Fibroblast of gingiva (primary cell): ENCODE data around the gene FFAR2.
"Not testable (repeated sequence)": the region's sequence is repeated elsewhere in the genome, so short reads cannot be mapped to it uniquely, and the experiment has no call there.

Experiments used
- DNase-seq: peaks from one replicate; pipeline ENCODE4 v3.0.0-alpha.2; 2011; ENCODE audit warnings: low read depth

FFAR2 gene

GRCh38 chr19:35447606-35448469 is at the start of gene FFAR2:
Gene FFAR2, plus strand, starts transcription at chr19:35448257. Its CDS starts 1,458 bp downstream, at chr19:35449715.
- no peak for DNase-seq

GRCh38 chr19:35398570-35398969 is 49.5 kb upstream of the FFAR2 start:
- DNase-seq, result no peak

- no peak for DNase-seq
Measured at GRCh38 chr19:35399231-35399630, 48.8 kb upstream of the FFAR2 start.

DNA sequence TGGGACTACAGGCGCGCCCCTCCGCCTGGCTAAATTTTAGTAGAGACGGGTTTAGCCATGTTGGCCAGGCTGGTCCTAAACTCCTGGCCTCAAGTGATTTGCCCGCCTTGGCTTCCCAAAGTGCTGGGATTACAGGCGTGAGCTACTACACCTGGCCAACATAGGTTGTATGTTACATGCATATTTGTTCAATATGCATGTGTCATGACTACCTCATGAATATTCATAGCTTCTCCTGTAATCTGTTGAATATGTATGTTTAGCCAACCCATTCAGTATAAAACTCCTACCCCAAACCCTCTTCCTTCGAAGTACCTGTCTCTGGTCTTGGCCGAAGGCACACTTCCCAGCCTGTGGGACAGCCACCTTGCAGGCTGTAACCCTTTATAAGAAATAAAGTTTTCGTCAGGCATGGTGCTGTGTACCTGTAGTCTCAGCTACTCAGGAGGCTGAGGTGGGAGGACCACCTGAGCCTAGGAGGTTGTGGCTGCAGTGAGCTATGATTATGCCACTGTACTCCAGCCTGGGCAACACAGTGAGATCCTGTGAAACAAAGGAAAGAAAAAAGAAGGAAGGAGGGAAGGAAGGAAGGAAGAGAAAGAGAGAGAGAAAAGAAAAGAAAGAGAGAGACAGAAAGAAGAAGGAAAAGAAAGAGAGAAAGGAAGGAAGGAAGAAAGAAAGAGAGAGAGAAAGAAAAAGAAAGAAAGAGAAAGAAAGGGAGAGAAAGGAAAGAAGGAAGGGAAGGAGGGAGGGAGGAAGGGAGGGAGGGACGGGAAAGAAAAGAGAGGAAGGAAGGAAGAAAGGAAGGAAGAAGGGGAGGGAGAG is 47.9 kb upstream of the FFAR2 start:
- no peak for DNase-seq

GRCh38 chr19:35400773-35401100 is 47.3 kb upstream of the FFAR2 start:
- no peak for DNase-seq

- not testable (repeated sequence) for DNase-seq
Measured at GRCh38 chr19:35401416-35401815, 46.6 kb upstream of the FFAR2 start.

DNA sequence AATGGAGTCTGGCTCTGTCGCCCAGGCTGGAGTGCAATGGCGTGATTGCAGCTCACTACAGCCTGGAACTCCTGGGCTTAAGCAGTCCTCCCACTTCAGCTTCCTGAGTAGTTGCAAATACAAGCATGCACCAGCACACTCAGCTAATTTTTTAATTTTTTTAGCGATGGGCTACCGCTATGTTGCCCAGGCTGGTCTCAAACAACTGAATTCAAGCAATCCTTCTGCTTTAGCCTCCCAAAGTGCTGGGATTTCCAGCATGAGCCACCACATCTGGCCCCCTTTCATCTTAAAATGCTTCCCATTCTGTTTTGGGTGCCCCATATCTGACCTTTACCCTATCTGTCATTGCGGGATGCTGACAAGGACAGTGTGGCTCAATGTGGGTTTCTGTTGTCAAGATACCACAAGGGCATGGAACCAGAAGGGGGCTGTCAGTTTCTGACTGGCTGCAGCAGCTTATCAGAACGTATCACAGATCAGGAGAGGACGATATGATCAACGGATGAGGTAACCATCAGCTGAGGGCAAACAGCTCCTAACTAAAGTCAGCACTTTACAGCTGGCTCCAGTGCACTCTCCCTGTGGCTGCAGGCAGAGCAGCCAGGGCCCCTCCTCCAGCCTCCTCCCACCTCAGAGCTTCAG is 44.8 kb upstream of the FFAR2 start:
- DNase-seq, result no peak

GRCh38 chr19:35404879-35405622 is 43.0 kb upstream of the FFAR2 start:
- peak; percentile 35 for DNase-seq

- no peak for DNase-seq
Measured at GRCh38 chr19:35407619-35408018, 40.4 kb upstream of the FFAR2 start.

- DNase-seq, result no peak
Measured at GRCh38 chr19:35408284-35409171, 39.5 kb upstream of the FFAR2 start.

DNA sequence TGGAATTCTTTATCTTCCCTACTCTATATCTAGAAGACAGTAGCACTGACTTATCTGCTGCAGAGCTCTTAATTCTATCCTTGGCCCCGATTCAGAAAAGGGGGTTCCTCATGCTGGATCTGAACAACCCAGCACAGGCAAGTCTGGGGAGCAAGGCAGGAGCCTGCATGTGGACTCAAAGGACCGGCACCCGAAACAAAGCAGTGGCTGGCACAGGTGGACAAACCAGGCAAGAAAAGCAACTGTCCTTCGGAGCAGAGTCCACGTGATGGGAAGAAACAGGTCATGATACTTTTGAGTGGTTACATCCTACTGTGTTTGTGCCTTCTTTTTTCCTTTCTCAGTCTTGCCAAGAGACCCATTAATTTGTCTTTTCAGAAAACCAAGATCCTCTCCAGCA is 38.9 kb upstream of the FFAR2 start:
- DNase-seq, result no peak

- no peak for DNase-seq
Measured at GRCh38 chr19:35410487-35410886, 37.6 kb upstream of the FFAR2 start.

- no peak for DNase-seq
Measured at GRCh38 chr19:35414442-35414841, 33.6 kb upstream of the FFAR2 start.

DNA sequence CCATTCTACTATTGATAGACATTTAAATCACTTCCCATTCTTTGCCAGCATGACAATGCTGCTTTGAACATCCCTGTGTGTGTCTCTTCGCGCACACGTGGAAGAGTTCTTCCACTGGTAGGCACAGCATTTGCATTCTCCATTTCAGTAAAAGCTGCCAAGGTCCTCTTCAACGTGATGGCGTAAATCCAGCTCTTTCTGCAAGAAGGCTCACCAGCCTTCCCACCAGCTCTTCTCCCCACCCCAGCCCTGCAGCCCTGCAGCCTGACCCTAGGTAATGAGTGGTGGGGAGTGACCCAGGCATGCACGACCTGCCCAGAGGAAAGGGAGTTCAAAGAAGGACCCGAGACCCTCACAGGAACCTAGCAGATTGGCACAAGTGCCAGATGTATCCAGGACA is 31.7 kb upstream of the FFAR2 start:
- DNase-seq, result no peak

- no peak for DNase-seq
Measured at GRCh38 chr19:35417278-35417677, 30.8 kb upstream of the FFAR2 start.

GRCh38 chr19:35417713-35418534 is 30.1 kb upstream of the FFAR2 start:
- no peak for DNase-seq

DNA sequence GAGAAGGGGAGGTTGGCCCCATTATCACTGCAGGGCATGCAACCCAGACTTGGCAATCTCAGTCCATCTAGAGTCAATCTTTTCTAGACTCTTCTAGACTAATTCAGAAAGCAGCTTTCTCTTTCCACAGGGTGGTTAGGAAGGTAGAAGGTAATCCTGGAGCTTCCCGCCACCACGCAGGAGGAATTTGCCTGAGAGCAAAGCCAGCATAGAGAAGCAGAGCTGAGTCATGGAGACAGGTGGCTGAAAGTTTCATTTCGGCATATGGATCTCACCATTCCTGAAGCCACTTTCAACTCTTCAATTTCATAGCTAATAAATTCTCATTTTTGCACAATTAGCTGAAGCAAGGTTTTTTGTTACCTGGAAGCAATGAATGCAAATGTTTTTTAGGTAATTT is 29.0 kb upstream of the FFAR2 start:
- no peak for DNase-seq

GRCh38 chr19:35419805-35420204 is 28.3 kb upstream of the FFAR2 start:
- DNase-seq, result no peak

DNA sequence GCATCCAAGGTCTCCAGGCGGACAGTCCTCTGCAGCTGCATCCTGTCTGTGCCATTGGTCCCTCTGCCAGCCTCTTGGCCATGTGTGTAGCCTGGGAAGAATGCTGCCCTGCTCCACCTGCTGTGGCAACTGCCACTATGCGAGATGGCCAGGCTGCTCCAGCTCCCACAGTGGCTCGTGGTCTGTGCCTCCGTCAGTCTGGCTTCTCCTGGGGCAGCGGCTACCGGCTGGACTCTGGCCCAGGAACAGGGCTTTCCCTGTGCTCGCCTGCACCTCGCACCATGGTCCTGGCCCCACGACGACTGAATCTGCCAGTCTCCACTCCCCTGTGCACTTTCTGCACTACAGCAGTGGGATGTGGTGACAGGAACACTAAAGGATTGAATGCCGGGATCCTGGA is 26.7 kb upstream of the FFAR2 start:
- no peak for DNase-seq

DNA sequence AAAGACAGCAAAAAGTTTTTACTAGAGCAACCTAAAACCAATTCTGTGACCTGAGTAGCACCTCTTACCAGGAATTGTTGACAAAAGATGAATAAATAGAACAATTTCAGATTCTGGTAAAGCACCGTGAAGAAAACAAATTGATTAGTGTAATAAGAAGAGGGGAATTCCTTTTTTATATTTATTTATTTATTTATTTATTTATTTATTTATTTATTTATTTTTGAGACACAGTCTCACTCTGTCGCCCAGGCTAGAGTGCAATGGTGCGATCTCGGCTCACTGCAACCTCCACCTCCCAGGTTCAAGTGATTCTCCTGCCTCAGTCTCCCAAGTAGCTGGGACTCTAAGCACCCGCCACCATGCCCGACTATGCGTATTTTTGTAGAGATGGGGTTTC is 24.7 kb upstream of the FFAR2 start:
- DNase-seq, result not testable (repeated sequence)
